Epithelial cell of proximal tubule (primary cell): ENCODE measurements around the gene DENND6A. TPM values are rescaled to one million over a fixed set of nuclear protein-coding genes. Genes with fewer than 3 reads are reported as not detected.
A peak's percentile ranks its signal among the peaks of the same experiment; 100 is the strongest.
"Not testable (repeated sequence)": the region's sequence is repeated elsewhere in the genome, so short reads cannot be mapped to it uniquely, and the experiment has no call there.

Experiments
- DNase-seq: peaks from one replicate; pipeline ENCODE4 v3.0.0-alpha.2; 2011; ENCODE audit warnings: low read depth
- H3K4me3 ChIP-seq: 2 replicates; pipeline ENCODE4 v1.5.1; 2011; ENCODE audit warnings: low read depth, mild to moderate bottlenecking, low read length
- total RNA-seq: library from RNA; depleted of rRNA; stranded (reverse); fragments of >200 nt; gene quantifications from 2 replicates; pipeline ENCODE4 v1.2.3, GENCODE V29; 2015
- TF ChIP-seq, protein P1 (sequence below): conservative IDR thresholded peaks from 2 replicates; pipeline ENCODE4 v1.5.1; 2012; ENCODE audit warnings: low read depth, mild to moderate bottlenecking, low read length

The DENND6A gene
- total RNA-seq, 1 donor from 2014 or later = 26.9 TPM

DNA sequence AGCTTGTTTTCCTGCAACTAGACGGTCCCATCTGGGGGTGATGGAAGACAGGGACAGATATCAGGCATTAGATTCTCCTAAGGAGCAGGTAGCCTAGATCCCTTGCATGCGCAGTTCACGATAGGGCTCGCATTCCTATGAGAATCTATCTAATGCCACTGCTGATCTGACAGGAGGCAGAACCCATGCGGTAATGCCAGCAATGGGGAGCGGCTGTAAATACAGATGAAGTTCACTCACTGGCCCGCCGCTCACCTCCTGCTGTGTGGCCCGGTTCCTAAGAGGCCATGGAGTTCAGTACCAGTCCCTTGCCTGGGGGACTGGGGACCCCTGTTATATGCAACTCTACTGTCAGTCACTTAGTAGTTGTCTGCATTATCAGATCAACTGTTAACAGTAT, 7.9 kb upstream of the DENND6A start:
- H3K4me3 ChIP-seq = no peak overlapping the region
- no peak for DNase-seq
- TF ChIP-seq, protein P1, sequence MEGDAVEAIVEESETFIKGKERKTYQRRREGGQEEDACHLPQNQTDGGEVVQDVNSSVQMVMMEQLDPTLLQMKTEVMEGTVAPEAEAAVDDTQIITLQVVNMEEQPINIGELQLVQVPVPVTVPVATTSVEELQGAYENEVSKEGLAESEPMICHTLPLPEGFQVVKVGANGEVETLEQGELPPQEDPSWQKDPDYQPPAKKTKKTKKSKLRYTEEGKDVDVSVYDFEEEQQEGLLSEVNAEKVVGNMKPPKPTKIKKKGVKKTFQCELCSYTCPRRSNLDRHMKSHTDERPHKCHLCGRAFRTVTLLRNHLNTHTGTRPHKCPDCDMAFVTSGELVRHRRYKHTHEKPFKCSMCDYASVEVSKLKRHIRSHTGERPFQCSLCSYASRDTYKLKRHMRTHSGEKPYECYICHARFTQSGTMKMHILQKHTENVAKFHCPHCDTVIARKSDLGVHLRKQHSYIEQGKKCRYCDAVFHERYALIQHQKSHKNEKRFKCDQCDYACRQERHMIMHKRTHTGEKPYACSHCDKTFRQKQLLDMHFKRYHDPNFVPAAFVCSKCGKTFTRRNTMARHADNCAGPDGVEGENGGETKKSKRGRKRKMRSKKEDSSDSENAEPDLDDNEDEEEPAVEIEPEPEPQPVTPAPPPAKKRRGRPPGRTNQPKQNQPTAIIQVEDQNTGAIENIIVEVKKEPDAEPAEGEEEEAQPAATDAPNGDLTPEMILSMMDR = no peak

- TF ChIP-seq, protein P1 = no peak
- H3K4me3 ChIP-seq = no peak overlapping the region
- no peak for DNase-seq
These were observed 6.7 kb upstream of the DENND6A start for GRCh38 chr3:57699591-57699990.

DNA sequence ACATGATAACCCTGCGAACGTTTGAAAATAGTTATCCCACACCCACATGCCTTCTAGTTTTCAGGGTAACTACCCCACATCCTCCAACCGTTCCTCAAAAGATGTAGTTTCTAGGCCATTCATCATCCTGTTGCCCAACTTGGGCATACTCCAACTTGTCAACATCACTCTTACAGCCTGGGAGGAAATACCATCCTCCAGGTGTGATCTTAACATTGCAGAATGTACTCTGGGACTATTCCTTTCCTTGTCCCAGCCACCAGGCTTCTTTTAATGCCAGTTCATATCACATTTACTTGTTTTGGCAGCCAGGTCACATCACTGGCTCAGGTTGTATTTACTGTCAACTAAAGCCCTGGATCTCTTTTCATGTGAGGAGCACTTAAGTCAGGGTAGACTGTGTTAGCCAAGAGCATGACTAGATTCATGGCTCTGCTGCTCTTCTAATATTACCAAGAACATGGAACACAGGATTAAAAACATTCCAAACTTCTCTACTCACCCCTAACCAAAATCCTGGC, 4.0 kb upstream of the DENND6A start:
- no peak overlapping the region for H3K4me3 ChIP-seq
- no peak for DNase-seq
- TF ChIP-seq, protein P1 = no peak

- no peak overlapping the region for H3K4me3 ChIP-seq
- no peak for DNase-seq
- TF ChIP-seq, protein P1 = no peak
These were observed 1.3 kb upstream of the DENND6A start for GRCh38 chr3:57694146-57694545.

DNA sequence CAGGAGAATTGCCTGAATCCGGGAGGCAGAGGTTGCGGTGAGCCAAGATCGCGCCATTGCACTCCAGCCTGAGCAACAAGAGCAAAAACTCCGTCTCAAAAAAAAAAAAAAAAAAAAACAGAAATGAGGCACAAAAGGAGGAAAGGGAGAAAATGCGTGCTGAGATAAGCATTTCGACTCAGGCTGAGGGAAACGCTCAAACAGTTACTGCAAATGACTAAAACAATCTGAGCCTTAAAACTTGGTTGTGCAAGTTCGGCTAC, 813 bp downstream of the DENND6A start:
- peak overlapping the region; percentile 92 for H3K4me3 ChIP-seq
- not testable (repeated sequence) for DNase-seq

DNA sequence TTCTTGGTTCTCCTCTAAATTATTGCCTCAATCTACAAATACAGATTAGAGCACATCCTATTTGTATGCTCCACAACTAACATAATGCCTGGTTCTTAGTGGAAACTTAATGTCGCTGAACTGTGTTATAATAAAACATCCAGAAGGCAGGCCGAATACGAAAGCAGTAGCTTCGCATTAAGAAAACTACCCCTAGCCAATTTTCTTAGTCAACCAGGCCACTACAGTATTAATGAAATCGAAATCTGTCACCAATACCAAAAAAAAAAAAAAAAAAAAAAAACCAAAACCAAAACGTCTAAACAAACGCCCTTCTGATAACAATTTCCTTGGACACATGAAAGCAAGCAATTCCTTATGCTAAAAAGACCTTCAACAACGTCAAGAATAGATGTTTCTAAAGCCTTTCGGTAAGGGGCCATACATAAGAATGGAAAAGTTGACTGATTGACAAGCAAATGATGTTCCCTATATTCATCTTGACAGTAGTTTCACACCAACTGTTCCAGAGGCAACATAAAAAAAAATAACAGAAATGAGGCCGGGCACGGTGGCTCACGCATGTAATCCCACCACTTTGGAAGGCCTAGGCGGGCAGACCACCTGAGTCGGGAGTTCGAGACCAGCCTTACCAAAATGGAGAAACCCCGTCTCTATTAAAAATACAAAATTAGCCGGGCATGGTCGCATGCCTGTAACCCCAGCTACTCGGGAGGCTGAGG, 1.3 kb downstream of the DENND6A start:
- DNase-seq = no peak
- peak overlapping the region; percentile 92 for H3K4me3 ChIP-seq
- TF ChIP-seq, protein P1 = no peak

DNA sequence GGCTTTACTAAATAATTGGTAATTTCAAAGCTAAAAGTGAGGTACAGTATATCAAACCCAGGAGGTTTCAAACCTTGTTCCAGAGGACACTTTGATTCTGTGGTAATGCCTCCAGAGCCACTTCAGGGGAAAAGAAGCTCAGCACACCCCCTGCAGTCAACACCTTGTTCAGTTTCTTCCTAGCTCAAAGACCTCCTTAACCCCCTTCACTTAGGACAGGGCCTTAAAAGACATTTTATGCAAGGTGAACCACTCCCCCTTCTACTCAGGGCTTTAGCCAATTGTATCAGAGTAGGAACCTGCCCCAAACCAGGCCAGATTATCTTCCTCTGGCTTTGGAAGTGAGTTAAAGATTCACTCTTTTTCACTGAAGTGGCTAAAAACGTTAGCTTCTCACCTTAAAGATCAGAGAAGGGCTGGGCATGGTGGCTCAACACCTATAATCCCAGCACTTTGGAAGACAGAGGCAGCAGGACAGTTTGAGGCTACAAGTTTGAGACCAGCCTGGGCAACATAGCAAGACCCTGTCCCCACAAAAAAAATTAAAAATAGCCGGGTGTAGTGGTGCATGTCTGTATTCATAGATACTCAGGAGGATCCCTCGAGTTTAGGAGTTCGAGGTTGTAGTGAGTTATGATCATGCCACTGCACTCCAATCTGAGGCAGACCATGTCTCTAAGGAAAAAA, 3.4 kb downstream of the DENND6A start:
- DNase-seq = no peak
- H3K4me3 ChIP-seq = no peak overlapping the region
- TF ChIP-seq, protein P1 = no peak
